T-cell (primary cell): ENCODE data around the gene VKORC1. TPM values are rescaled to one million over a fixed set of nuclear protein-coding genes. Genes with fewer than 3 reads are reported as not detected.

Experiments used
- ATAC-seq, 4 experiments: fragments of 200-7000 bp in 3 of 4; fragments of 150-1000 bp in 1 of 4; cut with Tn5 transposase; replicated peaks in 1 of 4; 1 replicate in 3 of 4; 2 replicates in 1 of 4; pipeline ENCODE4 v1.10.0; 2021; ENCODE audit warnings: moderate library complexity in 3 of 4, mild to moderate bottlenecking in 2 of 4, moderate number of reproducible peaks in 1 of 4
- CTCF ChIA-PET, 2 donors: fragments of 300-600 bp; sonication (Branson Sonifier 250); formaldehyde crosslinking; loops; one replicate each; lab custom pipeline; 2022; ENCODE audit warnings: antibody characterized with exemption in 2 of 2; lab: Charles Lee
- POLR2A ChIA-PET, 2 donors: fragments of 300-600 bp; sonication (Branson Sonifier 250); formaldehyde crosslinking; loops; one replicate each; lab custom pipeline; 2022; ENCODE audit warnings: antibody characterized with exemption in 2 of 2; lab: Charles Lee
- DNase-seq, 35 experiments: peaks; one replicate each; pipeline versions ENCODE4 v3.0.0 to v3.0.0-alpha.2; 2013 to 2023
- H3K27ac ChIP-seq: one replicate; pipeline ENCODE4 v1.5.1; 2013; ENCODE audit warnings: low read length
- H3K27me3 ChIP-seq, 2 experiments: replicated peaks in 1 of 2; 1 replicate in 1 of 2; 2 replicates in 1 of 2; pipeline versions ENCODE4 v1.6.1 to v1.7.0; 2013; ENCODE audit warnings: low read length in 1 of 2, mixed read lengths in 1 of 2; ENCODE audit not compliant: control insufficient read depth in 2 of 2, insufficient read depth in 2 of 2; ENCODE audit errors: extremely low read depth in 1 of 2
- H3K36me3 ChIP-seq, 2 donors: 1 replicate in 1 of 2; 2 replicates in 1 of 2; pipeline versions ENCODE4 v1.6.1 to v1.7.0; 2013; ENCODE audit warnings: low read length in 1 of 2; ENCODE audit not compliant: control insufficient read depth in 2 of 2, insufficient read depth in 1 of 2; ENCODE audit errors: extremely low read depth in 1 of 2
- H3K4me1 ChIP-seq, 2 experiments: 1 replicate in 1 of 2; 2 replicates in 1 of 2; pipeline versions ENCODE4 v1.6.1 to v1.7.0; 2013; ENCODE audit warnings: low read length in 2 of 2, mixed read lengths in 1 of 2; ENCODE audit not compliant: insufficient read depth in 2 of 2, control insufficient read depth in 1 of 2; ENCODE audit errors: extremely low read depth in 1 of 2
- H3K4me3 ChIP-seq, 2 donors: 1 replicate in 1 of 2; 2 replicates in 1 of 2; pipeline versions ENCODE4 v1.5.1 to v1.7.0; 2013; ENCODE audit warnings: mild to moderate bottlenecking in 2 of 2, low read length in 1 of 2, moderate library complexity in 1 of 2; ENCODE audit not compliant: control insufficient read depth in 1 of 2; ENCODE audit errors: extremely low read depth in 1 of 2
- H3K9me3 ChIP-seq: 2 replicates; pipeline ENCODE4 v1.7.0; 2013
- H3K27ac Mint-ChIP-seq, 2 donors: one replicate each; pipeline ENCODE4 v1.8.0; 2020 to 2021; ENCODE audit warnings: mild to moderate bottlenecking in 2 of 2, mixed read lengths in 2 of 2
- H3K27me3 Mint-ChIP-seq, 2 donors: one replicate each; pipeline ENCODE4 v1.8.0; 2021 to 2022; ENCODE audit warnings: mixed read lengths in 2 of 2
- H3K36me3 Mint-ChIP-seq: one replicate; pipeline ENCODE4 v1.8.0; 2021; ENCODE audit warnings: mixed read lengths
- H3K4me1 Mint-ChIP-seq, 3 donors: one replicate each; pipeline ENCODE4 v1.8.0; 2020 to 2022; ENCODE audit warnings: mixed read lengths in 3 of 3, mild to moderate bottlenecking in 1 of 3
- H3K4me3 Mint-ChIP-seq, 3 donors: one replicate each; pipeline ENCODE4 v1.8.0; 2020 to 2022; ENCODE audit warnings: mild to moderate bottlenecking in 3 of 3, mixed read lengths in 3 of 3, moderate library complexity in 3 of 3
- H3K9me3 Mint-ChIP-seq, 3 donors: one replicate each; pipeline ENCODE4 v1.8.0; 2020 to 2022; ENCODE audit warnings: mixed read lengths in 3 of 3
- WGBS: methylation state at CpG from one replicate; pipeline ENCODE4 v1.1.5; 2013; ENCODE audit warnings: missing lambda C conversion rate; ENCODE audit not compliant: insufficient coverage; 5-methylcytosine and 5-hydroxymethylcytosine counted together
- total RNA-seq, 35 experiments: library from RNA in 6 of 35; stranded (reverse) in 6 of 35; fragments of 120-200 nt in 1 of 35; gene quantifications; one replicate each; pipeline versions ENCODE4 v1.2.1 to v1.2.4 and lab custom pipeline; 2013 to 2026

Gene VKORC1
- total RNA-seq, 5 donors from 2014 or later (not counting 1 experiment from before 2014, with no cell fraction given): 31.8 to 66.4 (median 56.9) TPM

DNA sequence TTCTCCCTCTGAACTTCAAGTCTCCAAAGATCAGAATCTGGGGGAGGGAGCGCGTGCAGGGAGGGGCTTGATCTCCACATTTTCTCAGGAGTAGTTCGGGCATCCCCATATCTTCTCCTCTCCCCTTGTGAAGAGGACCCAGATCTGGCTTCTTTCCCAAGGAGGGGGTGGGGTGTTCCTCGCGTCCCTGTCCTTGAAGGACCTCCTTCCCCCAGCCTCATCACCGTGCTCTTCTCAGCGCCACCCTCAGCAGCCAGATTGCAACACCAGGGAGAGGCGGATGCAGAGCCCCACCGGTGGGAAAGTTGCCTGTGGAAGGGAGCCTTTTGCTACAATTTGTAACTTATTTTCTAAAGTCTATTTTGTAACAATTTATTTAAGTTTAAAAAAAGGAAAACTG lies 11.5 kb downstream of the VKORC1 start:
- Mint-ChIP-seq H3K4me1 (peaks cover 14 to 32% (median 25%) of the 10 kb centered on the region in 3 donors), H3K27ac (no peak overlapping the region), H3K36me3 (peaks cover 24% of the 10 kb centered on the region), H3K4me3 (no peak overlapping the region), H3K9me3 (no peaks in the 10 kb centered on the region), H3K27me3 (no peaks in the 10 kb centered on the region)
- ChIA-PET POLR2A (no interaction called here), CTCF (no interaction called here)
- Histone ChIP-seq H3K9me3 (no peaks in the 10 kb centered on the region), H3K27ac (no peak overlapping the region), H3K4me1 (peaks cover 0 to 39% of the 10 kb centered on the region in 2 experiments), H3K27me3 (no peaks in the 10 kb centered on the region), H3K4me3 (no peak overlapping the region), H3K36me3 (peaks cover 26 to 71% of the 10 kb centered on the region in 2 donors)
- WGBS: no CpG with 5 or more reads among the region's 9 CpGs
- ATAC-seq: no peak
- DNase-seq: no peak

DNA sequence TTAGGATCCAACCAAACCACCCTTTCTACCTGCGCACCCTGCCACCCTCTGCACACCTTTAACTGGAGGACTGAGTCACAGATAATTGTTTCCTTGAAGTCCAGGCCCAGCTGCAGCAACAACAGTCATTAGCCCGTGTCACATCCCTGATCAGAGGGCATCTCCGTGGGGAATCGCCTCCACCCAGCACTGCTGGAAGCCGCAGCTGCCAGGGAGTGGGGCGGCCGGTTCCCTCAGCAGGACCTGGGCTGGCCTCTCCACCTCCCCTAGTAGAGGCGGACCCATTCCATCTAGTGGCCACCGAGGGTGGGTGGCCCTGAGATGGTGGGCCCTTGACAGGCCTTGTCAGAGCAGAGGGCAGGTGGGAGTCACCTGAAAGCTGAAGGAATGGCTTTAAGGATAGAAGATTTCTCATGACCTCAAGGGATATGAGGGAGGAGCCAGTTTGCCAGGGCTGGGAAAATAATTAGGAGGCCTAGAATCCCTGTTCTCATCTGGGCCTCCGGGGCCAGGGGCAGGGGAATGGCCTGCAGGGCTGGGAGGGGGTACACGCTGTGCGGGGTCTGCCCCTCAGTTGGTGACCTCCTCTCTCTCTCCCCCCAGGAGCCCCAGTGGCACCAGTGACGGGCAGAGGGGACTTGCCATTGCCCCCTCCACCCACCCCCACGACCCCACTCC lies 12.1 kb downstream of the VKORC1 start:
- H3K27me3 ChIP-seq: no peaks in the 10 kb centered on the region
- ChIA-PET POLR2A (no interaction called here), CTCF (no interaction called here)
- H3K9me3 ChIP-seq: no peaks in the 10 kb centered on the region
- H3K4me3 ChIP-seq: no peak overlapping the region
- H3K27me3 Mint-ChIP-seq: no peaks in the 10 kb centered on the region
- peaks cover 0 to 39% of the 10 kb centered on the region in 2 experiments for H3K4me1 ChIP-seq
- peaks cover 20 to 33% (median 30%) of the 10 kb centered on the region in 3 donors for H3K4me1 Mint-ChIP-seq
- H3K27ac Mint-ChIP-seq: peak overlapping the region; percentile 21 to 31
- ATAC-seq: no peak
- 90% methylated on average over 11 of the region's 14 CpGs for WGBS
- peaks cover 26 to 74% of the 10 kb centered on the region in 2 donors for H3K36me3 ChIP-seq
- peaks cover 30% of the 10 kb centered on the region for H3K36me3 Mint-ChIP-seq
- H3K9me3 Mint-ChIP-seq: no peaks in the 10 kb centered on the region
- DNase-seq: no peak
- no peak overlapping the region for H3K27ac ChIP-seq
- no peak overlapping the region for H3K4me3 Mint-ChIP-seq

DNA sequence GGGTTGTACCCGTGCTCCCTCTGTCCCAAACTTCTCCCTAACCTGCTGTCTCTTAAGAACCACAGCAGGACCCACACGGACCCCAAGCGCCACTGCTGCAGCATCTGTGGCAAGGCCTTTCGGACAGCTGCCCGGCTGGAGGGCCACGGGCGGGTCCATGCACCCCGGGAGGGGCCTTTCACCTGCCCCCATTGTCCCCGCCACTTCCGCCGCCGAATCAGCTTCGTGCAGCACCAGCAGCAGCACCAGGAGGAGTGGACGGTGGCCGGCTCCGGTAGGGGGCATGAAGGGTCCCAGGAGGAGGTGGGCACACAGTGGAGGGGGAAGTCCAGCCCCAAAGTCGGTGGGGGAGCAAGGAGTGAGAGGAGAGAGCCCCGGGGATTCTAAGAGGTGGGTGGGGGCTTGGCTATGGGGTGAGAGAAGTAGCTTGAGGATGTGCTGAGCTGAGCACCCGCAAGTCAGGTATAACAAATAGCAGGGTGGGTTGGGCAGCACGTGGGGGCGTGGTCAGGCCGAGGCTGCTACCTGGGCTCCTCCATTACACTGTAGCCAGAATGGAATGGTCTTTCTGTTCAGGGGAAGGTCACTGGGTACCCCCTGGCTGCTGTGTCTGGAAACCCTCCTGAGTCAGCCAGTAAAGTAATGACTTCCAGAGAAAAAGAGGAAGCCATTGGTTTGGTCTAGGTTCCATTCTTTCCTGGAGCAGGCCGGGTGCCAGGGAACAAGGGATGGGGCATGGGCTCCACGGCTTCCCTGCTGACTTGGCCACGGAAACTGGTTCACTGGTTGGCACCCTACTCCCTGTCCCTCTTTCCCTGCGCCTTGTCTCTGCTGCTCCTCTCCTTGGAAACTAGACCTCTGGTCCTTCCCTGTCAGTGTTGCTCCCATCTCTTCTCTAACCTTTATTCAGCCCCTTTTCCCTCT lies 12.9 kb downstream of the VKORC1 start:
- peaks cover 20 to 33% (median 30%) of the 10 kb centered on the region in 3 donors for H3K4me1 Mint-ChIP-seq
- Histone ChIP-seq H3K4me3 (no peak overlapping the region), H3K36me3 (peaks cover 30 to 75% of the 10 kb centered on the region in 2 donors), H3K9me3 (no peaks in the 10 kb centered on the region), H3K27me3 (no peaks in the 10 kb centered on the region), H3K27ac (no peak overlapping the region), H3K4me1 (peaks cover 0 to 39% of the 10 kb centered on the region in 2 experiments)
- 93% methylated on average over 19 of the region's 26 CpGs for WGBS
- DNase-seq (no peak), ATAC-seq (no peak)
- CTCF ChIA-PET: no interaction called here
- POLR2A ChIA-PET: no interaction called here
- no peak overlapping the region for H3K4me3 Mint-ChIP-seq
- no peaks in the 10 kb centered on the region for H3K9me3 Mint-ChIP-seq
- H3K27me3 Mint-ChIP-seq: no peaks in the 10 kb centered on the region
- H3K27ac Mint-ChIP-seq: peak overlapping the region; percentile 21 to 31
- H3K36me3 Mint-ChIP-seq: peaks cover 32% of the 10 kb centered on the region

DNA sequence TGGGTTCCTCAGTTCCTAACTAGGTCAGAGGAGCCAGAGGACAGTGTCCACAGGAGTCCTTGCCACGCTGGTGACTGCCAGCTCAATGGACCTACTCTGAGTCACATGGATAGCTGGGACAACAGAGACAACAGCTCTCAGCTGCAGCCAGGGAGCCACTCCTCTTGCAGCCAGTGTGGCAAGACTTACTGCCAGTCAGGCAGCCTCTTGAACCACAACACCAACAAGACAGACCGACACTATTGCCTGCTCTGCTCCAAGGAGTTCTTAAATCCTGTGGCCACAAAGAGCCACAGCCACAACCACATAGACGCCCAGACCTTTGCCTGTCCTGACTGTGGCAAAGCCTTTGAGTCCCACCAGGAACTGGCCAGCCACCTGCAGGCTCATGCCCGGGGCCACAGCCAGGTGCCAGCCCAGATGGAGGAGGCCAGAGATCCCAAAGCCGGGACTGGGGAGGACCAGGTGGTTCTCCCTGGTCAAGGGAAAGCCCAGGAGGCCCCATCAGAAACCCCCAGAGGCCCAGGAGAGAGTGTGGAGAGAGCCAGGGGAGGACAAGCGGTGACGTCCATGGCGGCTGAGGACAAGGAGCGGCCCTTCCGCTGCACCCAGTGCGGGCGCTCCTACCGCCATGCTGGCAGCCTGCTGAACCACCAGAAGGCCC lies 13.7 kb downstream of the VKORC1 start:
- ChIA-PET POLR2A (no interaction called here), CTCF (no interaction called here)
- H3K4me1 Mint-ChIP-seq: peaks cover 26 to 35% (median 33%) of the 10 kb centered on the region in 3 donors
- no peak overlapping the region for H3K4me3 Mint-ChIP-seq
- 96% methylated on average over 11 of the region's 13 CpGs for WGBS
- H3K27ac Mint-ChIP-seq: no peak overlapping the region
- no peaks in the 10 kb centered on the region for H3K9me3 Mint-ChIP-seq
- no peaks in the 10 kb centered on the region for H3K27me3 Mint-ChIP-seq
- no peak overlapping the region for H3K27ac ChIP-seq
- no peaks in the 10 kb centered on the region for H3K27me3 ChIP-seq
- peaks cover 0 to 39% of the 10 kb centered on the region in 2 experiments for H3K4me1 ChIP-seq
- H3K36me3 ChIP-seq: peaks cover 37 to 81% of the 10 kb centered on the region in 2 donors
- H3K9me3 ChIP-seq: no peaks in the 10 kb centered on the region
- H3K36me3 Mint-ChIP-seq: peaks cover 30% of the 10 kb centered on the region
- DNase-seq (no peak), ATAC-seq (no peak)
- no peak overlapping the region for H3K4me3 ChIP-seq

DNA sequence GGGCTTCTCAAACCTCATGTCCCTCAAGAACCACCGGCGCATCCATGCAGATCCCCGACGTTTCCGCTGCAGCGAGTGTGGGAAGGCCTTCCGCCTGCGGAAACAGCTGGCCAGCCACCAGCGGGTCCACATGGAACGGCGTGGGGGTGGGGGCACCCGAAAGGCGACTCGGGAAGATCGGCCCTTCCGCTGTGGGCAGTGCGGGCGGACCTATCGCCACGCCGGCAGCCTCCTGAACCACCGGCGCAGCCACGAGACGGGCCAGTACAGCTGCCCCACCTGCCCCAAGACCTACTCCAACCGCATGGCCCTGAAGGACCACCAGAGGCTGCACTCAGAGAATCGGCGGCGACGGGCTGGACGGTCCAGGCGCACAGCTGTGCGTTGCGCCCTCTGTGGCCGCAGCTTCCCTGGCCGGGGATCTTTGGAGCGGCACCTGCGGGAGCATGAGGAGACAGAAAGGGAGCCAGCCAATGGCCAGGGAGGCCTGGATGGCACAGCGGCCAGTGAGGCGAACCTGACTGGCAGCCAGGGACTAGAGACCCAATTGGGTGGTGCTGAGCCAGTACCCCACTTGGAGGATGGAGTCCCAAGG lies 14.5 kb downstream of the VKORC1 start:
- no peaks in the 10 kb centered on the region for H3K27me3 ChIP-seq
- Mint-ChIP-seq H3K4me1 (peaks cover 31 to 43% (median 32%) of the 10 kb centered on the region in 3 donors), H3K4me3 (no peak overlapping the region), H3K36me3 (peaks cover 30% of the 10 kb centered on the region), H3K27me3 (no peaks in the 10 kb centered on the region), H3K9me3 (no peaks in the 10 kb centered on the region), H3K27ac (no peak overlapping the region)
- no peak for ATAC-seq
- no peak overlapping the region for H3K27ac ChIP-seq
- POLR2A ChIA-PET: no interaction called here
- H3K4me3 ChIP-seq: no peak overlapping the region
- H3K4me1 ChIP-seq: peaks cover 0 to 44% of the 10 kb centered on the region in 2 experiments
- no peaks in the 10 kb centered on the region for H3K9me3 ChIP-seq
- DNase-seq: no peak
- H3K36me3 ChIP-seq: peaks cover 37 to 77% of the 10 kb centered on the region in 2 donors
- CTCF ChIA-PET: no interaction called here
- WGBS: 97% methylated on average over 40 of the region's 40 CpGs
